ENCODE results near the gene BMPR1A.

Gene BMPR1A

GRCh38 chr10:86752311-86752710 is 4.1 kb upstream of the BMPR1A start:
- Histone ChIP-seq H3K4me3 (replicated peaks; ENCODE audit: insufficient read depth, low read length) (no peak overlapping the region), H3K27me3 (ENCODE audit: insufficient read depth, poor library complexity, severe bottlenecking) (peaks cover 25% of the 10 kb centered on the region), H3K27ac (replicated peaks) (no peak overlapping the region)
- DNase-seq (ENCODE audit: low read depth in 1 of 2, low spot score in 1 of 2), result no peak
- TF ChIP-seq, protein P1, sequence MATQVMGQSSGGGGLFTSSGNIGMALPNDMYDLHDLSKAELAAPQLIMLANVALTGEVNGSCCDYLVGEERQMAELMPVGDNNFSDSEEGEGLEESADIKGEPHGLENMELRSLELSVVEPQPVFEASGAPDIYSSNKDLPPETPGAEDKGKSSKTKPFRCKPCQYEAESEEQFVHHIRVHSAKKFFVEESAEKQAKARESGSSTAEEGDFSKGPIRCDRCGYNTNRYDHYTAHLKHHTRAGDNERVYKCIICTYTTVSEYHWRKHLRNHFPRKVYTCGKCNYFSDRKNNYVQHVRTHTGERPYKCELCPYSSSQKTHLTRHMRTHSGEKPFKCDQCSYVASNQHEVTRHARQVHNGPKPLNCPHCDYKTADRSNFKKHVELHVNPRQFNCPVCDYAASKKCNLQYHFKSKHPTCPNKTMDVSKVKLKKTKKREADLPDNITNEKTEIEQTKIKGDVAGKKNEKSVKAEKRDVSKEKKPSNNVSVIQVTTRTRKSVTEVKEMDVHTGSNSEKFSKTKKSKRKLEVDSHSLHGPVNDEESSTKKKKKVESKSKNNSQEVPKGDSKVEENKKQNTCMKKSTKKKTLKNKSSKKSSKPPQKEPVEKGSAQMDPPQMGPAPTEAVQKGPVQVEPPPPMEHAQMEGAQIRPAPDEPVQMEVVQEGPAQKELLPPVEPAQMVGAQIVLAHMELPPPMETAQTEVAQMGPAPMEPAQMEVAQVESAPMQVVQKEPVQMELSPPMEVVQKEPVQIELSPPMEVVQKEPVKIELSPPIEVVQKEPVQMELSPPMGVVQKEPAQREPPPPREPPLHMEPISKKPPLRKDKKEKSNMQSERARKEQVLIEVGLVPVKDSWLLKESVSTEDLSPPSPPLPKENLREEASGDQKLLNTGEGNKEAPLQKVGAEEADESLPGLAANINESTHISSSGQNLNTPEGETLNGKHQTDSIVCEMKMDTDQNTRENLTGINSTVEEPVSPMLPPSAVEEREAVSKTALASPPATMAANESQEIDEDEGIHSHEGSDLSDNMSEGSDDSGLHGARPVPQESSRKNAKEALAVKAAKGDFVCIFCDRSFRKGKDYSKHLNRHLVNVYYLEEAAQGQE (IDR thresholded peaks at IDR 0.05; ENCODE audit: insufficient replicate concordance, low read depth), result no peak
- TF ChIP-seq SPI1 (IDR thresholded peaks at IDR 0.05; ENCODE audit: borderline replicate concordance, low read depth) (no peak), CTCF (IDR thresholded peaks at IDR 0.05; ENCODE audit: insufficient read depth, low read length) (no peak), POLR2AphosphoS5 (IDR thresholded peaks at IDR 0.05; ENCODE audit: low read depth) (no peak), GABPA (IDR thresholded peaks at IDR 0.05; ENCODE audit: low read depth) (no peak)

DNA sequence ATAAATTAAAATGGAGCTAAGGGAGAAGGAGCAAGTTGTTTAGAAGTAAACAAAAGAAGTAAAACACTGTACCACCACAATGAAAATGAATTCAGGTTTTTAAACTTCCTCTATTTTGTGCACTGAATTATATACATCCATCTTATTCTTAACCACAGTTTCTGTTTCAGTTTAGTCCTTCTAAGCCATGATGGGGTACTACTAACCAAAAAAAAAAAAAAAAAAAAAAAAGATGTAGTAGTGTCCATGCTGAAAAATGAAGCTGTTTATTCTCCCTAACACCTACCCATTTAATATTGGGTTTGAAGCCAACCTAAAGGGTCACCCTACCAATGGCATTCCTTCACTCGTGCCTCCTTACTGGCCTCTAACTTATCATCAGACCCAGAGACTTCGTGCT is 3.4 kb upstream of the BMPR1A start:
- Histone ChIP-seq H3K27ac (replicated peaks) (no peak overlapping the region), H3K4me3 (replicated peaks; ENCODE audit: insufficient read depth, low read length) (no peak overlapping the region), H3K27me3 (ENCODE audit: insufficient read depth, poor library complexity, severe bottlenecking) (peaks cover 33% of the 10 kb centered on the region)
- DNase-seq (ENCODE audit: low read depth in 1 of 2, low spot score in 1 of 2), result no peak
- TF ChIP-seq, protein P1 (IDR thresholded peaks at IDR 0.05; ENCODE audit: insufficient replicate concordance, low read depth), result no peak
- TF ChIP-seq CTCF (IDR thresholded peaks at IDR 0.05; ENCODE audit: insufficient read depth, low read length) (no peak), POLR2AphosphoS5 (IDR thresholded peaks at IDR 0.05; ENCODE audit: low read depth) (no peak), GABPA (IDR thresholded peaks at IDR 0.05; ENCODE audit: low read depth) (no peak), SPI1 (IDR thresholded peaks at IDR 0.05; ENCODE audit: borderline replicate concordance, low read depth) (no peak)

GRCh38 chr10:86753638-86754434 is 2.6 kb upstream of the BMPR1A start:
- Histone ChIP-seq H3K4me3 (replicated peaks; ENCODE audit: insufficient read depth, low read length) (no peak overlapping the region), H3K27ac (replicated peaks) (no peak overlapping the region), H3K27me3 (ENCODE audit: insufficient read depth, poor library complexity, severe bottlenecking) (peaks cover 39% of the 10 kb centered on the region)
- TF ChIP-seq SPI1 (IDR thresholded peaks at IDR 0.05; ENCODE audit: borderline replicate concordance, low read depth) (no peak), POLR2AphosphoS5 (IDR thresholded peaks at IDR 0.05; ENCODE audit: low read depth) (no peak), CTCF (IDR thresholded peaks at IDR 0.05; ENCODE audit: insufficient read depth, low read length) (no peak)
- TF ChIP-seq, protein P1 (IDR thresholded peaks at IDR 0.05; ENCODE audit: insufficient replicate concordance, low read depth), result no peak
- no peak for DNase-seq (ENCODE audit: low read depth in 1 of 2, low spot score in 1 of 2)
